GM21529 (cell line): ENCODE measurements around the gene CD300LG.
"Not testable (repeated sequence)": the region's sequence is repeated elsewhere in the genome, so short reads cannot be mapped to it uniquely, and the experiment has no call there.

ENCODE experiments used
- ATAC-seq: cut with Tn5 transposase; IDR thresholded peaks from one replicate; pipeline ENCODE4 v1.9.1; 2021; ENCODE audit not compliant: unreplicated experiment

Gene CD300LG

GRCh38 chr17:43852571-43852970 is 5.6 kb downstream of the CD300LG start:
- no peak for ATAC-seq

- ATAC-seq, result no peak
Observed at GRCh38 chr17:43853546-43853945, 6.6 kb downstream of the CD300LG start.

- ATAC-seq, result no peak
Observed at GRCh38 chr17:43854498-43854897, 7.5 kb downstream of the CD300LG start.

GRCh38 chr17:43855061-43855460 is 8.1 kb downstream of the CD300LG start:
- ATAC-seq, result no peak

- no peak for ATAC-seq
Observed at GRCh38 chr17:43856141-43856540, 9.2 kb downstream of the CD300LG start.

- no peak for ATAC-seq
Observed at GRCh38 chr17:43857141-43857540, 10.2 kb downstream of the CD300LG start.

GRCh38 chr17:43857957-43858600 is 11.1 kb downstream of the CD300LG start:
- no peak for ATAC-seq

GRCh38 chr17:43860077-43860725 is 13.2 kb downstream of the CD300LG start:
- ATAC-seq, result no peak

- ATAC-seq, result no peak
Observed at GRCh38 chr17:43860927-43861622, 14.1 kb downstream of the CD300LG start.

GRCh38 chr17:43861960-43862359 is 15.0 kb downstream of the CD300LG start:
- no peak for ATAC-seq

GRCh38 chr17:43864161-43864984 is 17.4 kb downstream of the CD300LG start:
- no peak for ATAC-seq

GRCh38 chr17:43868226-43868994 is 21.4 kb downstream of the CD300LG start:
- no peak for ATAC-seq

GRCh38 chr17:43869031-43869430 is 22.1 kb downstream of the CD300LG start:
- not testable (repeated sequence) for ATAC-seq

GRCh38 chr17:43871946-43872690 is 25.1 kb downstream of the CD300LG start:
- no peak for ATAC-seq

- ATAC-seq, result no peak
Observed at GRCh38 chr17:43873091-43873490, 26.1 kb downstream of the CD300LG start.

- no peak for ATAC-seq
Observed at GRCh38 chr17:43873815-43874214, 26.8 kb downstream of the CD300LG start.

GRCh38 chr17:43874293-43874692 is 27.3 kb downstream of the CD300LG start:
- no peak for ATAC-seq

- no peak for ATAC-seq
Observed at GRCh38 chr17:43875476-43876147, 28.6 kb downstream of the CD300LG start.

- ATAC-seq, result no peak
Observed at GRCh38 chr17:43877031-43877430, 30.1 kb downstream of the CD300LG start.
